Measurements from ENCODE around the gene TAS2R8.

TAS2R8 gene

GRCh38 chr12:10756194-10756593 is 50.9 kb downstream of the TAS2R8 start:
- H3K4me3 ChIP-seq: no peak overlapping the region
- H3K27ac ChIP-seq: no peak overlapping the region

Data from skin epidermis (tissue), 12 donors.